ENCODE results near the gene FAM174B.

DNA sequence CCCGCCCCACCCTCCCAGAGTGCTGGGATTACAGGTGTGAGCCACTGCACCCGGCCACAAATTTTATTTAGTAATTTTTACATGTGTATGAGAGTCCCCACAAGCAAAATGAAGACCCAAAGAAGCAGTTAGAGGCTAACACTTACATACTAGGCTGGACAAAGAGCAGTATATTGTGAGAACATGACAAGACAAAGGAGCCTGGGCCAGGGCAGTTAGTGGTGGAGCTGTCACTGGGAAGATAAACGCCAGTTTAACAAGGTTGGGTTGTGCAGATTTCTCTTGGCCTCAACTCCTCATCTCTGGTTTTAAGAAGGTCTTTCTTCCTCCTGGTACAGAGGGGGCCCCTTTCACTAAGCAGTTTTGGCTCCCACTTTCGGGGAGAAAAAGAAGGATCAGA is 19.9 kb upstream of the FAM174B start:
- TF ChIP-seq, protein P1, sequence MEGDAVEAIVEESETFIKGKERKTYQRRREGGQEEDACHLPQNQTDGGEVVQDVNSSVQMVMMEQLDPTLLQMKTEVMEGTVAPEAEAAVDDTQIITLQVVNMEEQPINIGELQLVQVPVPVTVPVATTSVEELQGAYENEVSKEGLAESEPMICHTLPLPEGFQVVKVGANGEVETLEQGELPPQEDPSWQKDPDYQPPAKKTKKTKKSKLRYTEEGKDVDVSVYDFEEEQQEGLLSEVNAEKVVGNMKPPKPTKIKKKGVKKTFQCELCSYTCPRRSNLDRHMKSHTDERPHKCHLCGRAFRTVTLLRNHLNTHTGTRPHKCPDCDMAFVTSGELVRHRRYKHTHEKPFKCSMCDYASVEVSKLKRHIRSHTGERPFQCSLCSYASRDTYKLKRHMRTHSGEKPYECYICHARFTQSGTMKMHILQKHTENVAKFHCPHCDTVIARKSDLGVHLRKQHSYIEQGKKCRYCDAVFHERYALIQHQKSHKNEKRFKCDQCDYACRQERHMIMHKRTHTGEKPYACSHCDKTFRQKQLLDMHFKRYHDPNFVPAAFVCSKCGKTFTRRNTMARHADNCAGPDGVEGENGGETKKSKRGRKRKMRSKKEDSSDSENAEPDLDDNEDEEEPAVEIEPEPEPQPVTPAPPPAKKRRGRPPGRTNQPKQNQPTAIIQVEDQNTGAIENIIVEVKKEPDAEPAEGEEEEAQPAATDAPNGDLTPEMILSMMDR (IDR thresholded peaks at IDR 0.05), result no peak
- no peak for TF ChIP-seq POLR2A (IDR thresholded peaks at IDR 0.05)

All from heart left ventricle (tissue), 13 donors.